IPS DF 4.7 (cell line): Measurements from ENCODE around the gene ADK.

Experiments
- DNase-seq: peaks from one replicate; pipeline ENCODE4 v3.0.0-alpha.2; 2013; ENCODE audit warnings: low spot score; ENCODE audit errors: extremely low read depth

ADK gene

DNA sequence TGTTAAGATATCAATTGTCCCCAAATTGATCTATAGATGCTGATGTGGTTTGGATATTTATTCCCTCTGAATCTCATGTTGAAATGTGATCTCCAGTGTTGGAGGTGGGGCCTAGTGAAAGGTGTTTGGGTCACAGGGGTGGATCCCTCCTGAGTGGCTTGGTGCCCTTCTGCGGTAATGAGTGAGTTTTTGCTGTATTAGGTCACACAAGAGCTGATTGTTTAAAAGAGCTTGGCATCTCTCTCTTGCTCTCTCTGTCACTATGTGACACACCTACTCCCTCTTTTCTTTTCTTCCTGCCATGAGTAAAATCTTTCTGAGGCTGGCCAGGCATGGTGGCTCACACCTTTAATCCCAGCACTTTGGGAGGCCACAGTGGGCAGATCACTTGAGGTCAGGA lies 577.2 kb downstream of the ADK start:
- no peak for DNase-seq

GRCh38 chr10:74730246-74730645 lies 579.2 kb downstream of the ADK start:
- peak; percentile 58 for DNase-seq

DNA sequence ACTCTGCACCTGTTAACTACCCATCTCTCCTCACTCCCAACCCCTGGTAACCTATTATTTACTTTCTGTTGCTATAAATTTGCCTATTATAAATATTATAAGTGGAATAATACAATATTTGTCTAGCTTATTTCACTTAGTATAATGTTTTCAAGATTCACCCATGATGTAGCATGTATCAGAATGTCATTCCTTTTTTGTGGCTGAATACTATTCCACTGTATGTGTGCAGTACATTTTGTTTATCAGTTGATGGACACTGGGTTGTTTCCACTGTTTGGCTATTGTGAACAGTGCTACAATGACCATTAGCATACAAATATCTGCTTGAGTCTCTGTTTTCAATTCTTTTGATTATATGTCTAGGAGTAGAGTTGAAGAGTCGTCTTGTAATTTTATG lies 582.6 kb downstream of the ADK start:
- DNase-seq: no peak

DNA sequence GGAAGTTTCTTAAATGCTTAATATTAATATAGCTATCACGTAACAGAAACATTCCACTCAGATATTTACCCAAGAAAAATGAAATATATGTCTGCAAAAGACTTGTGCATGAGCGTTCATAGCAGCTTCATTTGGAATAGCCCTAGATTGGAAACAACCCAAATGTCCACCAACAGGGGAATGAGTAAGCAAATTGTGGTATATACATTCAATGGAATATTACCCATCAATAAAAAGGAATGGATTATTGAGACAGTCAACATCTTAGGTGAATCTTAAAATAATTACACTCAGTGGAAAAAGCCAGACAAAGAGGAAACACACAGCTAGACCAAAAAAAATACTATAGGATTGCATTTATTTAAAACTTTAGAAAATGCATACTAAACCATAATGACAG lies 585.0 kb downstream of the ADK start:
- no peak for DNase-seq

DNA sequence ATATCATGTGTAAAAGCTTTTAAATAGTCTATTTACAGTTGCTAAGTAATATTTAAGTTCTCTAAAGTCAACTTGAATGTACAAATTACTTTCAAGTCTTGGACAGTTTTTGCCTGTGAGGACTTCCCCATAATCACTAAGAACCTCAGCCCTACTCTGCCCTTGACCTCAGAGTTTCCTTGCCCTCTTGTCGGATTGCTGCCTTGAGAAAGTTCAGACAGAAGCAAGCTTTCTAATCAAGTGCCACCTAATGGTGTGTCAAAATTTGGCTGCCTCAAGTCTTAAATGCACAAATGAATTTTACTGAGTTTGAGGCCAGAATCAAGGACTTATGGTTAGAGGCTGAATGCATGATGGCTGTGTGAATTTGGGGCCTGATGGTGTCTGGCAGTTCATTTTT lies 587.0 kb downstream of the ADK start:
- no peak for DNase-seq

GRCh38 chr10:74738542-74738941 lies 587.5 kb downstream of the ADK start:
- DNase-seq: no peak

DNA sequence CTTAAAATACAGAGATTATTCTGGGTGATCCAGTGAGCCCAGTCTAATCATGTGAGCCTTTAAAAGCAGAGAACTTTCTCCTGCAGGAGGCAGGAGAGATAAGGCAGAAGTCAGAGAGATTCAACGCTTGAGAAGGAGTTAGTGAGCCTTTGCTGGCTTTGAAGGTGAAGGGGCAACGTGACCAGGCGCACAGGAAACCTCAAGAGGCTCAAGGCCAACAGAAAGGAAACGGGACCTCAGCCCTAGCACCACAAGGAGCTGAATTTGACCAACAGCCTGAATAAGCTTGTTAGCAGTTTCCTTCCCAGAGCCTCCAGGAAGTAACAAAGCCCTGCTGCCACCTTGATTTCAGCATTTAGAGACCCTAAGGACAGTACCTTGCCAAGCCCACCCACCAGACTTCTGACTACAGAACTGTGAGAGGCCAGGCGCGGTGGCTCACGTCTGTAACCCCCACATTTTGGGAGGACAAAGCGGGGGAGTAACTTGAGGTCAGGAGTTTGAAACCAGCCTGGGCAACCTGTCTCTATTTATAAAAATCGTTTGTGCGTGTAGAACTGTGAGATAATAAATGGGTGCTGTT lies 588.1 kb downstream of the ADK start:
- DNase-seq: no peak

DNA sequence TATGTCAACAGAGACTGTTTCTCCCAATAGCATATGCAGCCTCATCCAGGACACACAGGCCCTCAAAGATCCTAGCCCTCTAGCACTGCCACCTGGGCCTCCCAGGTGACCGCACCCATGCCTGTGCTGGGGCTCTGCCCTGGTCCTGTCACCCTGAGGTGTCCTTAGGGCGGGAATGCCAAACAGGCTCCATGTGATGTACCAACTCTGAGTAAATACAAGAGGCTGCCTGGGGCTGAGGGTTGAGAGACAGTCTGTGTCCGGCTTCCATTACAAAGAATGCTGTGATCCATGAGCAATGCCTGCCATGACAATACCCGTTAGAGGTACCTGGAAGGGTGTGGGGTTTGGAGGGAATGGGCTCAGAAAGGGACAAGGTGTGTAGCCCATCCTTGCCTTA lies 592.4 kb downstream of the ADK start:
- DNase-seq: no peak

- DNase-seq: no peak
Measured at GRCh38 chr10:74745449-74745848, 594.4 kb downstream of the ADK start.

- DNase-seq: no peak
Measured at GRCh38 chr10:74746813-74747212, 595.8 kb downstream of the ADK start.

DNA sequence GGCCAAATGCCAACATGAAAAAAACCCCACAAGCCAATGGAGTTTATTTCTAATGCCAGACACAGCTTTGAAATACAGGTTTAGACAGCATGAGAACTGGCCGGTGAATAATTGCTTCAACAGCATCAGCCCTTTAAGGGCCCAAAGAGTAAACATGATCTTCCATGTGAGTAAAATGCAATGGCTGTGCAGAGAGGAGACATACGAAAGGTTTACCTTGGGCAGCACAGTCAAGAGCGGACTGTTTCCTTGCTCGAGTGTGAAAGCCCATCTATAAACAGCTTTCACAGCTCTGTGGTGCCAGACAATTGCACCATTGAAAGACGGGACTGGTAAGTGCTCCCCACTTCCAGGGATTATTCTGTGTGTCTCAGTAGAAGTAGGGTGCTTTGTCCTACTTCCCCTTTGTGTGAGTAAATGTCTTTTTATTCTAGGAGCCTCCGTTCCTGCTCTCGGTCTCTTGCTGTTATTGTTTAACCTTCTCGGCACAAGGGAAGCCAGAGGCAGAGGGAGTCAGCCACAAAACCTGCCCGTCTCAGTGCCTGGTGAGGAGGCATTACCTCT lies 597.5 kb downstream of the ADK start:
- no peak for DNase-seq

DNA sequence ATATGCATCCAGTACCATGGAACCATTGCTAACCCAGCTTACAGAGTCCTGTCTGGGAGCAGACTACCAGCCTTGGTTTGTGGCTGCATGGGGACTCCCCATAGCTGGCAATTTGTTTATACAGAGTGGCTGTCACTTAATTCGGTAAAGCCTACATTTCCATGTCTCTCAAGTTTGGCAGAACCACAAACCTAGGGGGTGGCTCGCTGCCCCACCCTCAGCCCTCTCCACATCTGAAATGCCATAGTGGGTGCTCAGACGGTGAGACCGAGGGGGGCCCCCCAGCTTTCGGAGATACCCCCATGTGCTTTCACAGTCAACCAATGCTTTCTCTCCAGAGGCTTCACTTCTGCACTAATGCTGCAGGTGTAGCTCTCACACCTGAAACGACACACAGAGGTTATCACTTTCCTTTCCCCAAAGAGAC lies 599.8 kb downstream of the ADK start:
- no peak for DNase-seq

- no peak for DNase-seq
Measured at GRCh38 chr10:74752371-74753040, 601.5 kb downstream of the ADK start.

DNA sequence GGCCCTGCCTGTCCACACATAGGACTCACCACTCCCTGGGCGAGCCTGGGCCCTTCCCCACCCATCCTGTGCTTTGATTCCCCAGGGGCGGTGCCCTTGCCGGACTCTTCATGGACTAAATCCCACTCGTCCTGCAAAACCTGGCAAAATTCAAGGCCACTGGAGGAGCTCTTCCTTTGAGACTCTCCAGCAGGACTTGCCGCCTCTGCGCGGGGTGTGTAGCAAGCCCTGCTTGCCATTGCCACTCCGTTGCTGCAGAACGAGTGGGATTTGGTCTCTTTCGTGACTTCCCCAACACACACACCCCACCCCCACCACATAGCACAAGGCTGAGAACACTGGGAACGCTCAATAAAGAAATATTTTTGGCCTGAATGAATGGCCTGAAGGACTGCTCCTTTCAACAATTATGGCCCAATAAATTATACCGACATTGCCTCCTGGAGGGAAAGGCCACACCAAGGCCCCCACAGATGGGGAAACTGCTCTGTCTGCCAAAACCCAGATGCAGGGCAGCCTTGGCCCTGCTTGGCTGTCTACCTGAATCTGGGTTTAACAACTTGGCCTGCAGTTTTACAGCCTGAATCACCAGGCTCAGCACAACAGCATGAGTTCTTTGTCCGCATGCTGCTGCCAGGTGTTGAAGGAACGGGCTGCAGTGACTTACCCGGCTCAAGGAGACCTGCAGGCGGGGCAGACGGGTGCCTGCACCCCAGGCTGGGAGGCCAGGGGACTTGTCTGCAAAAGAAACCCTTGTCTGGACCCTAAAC lies 602.6 kb downstream of the ADK start:
- DNase-seq: no peak

DNA sequence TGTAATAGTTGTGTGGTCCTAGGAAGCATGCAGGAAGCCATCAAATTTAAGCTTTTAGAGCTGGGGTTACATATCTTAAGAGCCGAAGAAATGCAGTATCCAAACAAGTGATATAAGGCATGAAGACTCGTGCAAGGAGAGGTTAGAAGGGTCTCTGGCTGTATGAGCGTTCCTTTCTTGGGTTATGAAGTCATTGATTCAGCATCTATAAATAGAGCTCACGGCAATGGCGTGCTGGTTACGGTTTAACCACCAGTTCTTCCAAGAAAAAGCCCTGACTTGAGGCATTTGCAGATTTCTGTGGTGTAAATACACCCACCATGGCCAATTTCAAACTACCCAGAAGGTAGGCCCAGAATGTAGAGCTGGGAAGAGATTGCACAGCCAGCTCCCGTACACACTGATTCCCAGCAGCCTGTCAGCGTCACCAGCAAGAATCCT lies 603.4 kb downstream of the ADK start:
- no peak for DNase-seq

GRCh38 chr10:74755273-74755672 lies 604.3 kb downstream of the ADK start:
- DNase-seq: no peak
